Neutrophil (primary cell): ENCODE data around the gene ADCY1.

Experiments
- H3K27ac ChIP-seq: fragments of 200-600 bp; sonication (generic); 2 replicates; pipeline ENCODE4 v1.5.1; 2016; ENCODE audit warnings: mild to moderate bottlenecking, moderate library complexity
- H3K27me3 ChIP-seq: fragments of 200-600 bp; sonication (generic); 2 replicates; pipeline ENCODE4 v1.6.0; 2016; ENCODE audit warnings: mild to moderate bottlenecking
- H3K36me3 ChIP-seq: fragments of 200-600 bp; sonication (generic); 2 replicates; pipeline ENCODE4 v1.5.1; 2017
- H3K4me1 ChIP-seq, 2 experiments: fragments of 200-600 bp in 1 of 2; sonication (generic) in 1 of 2; 1 replicate in 1 of 2; 2 replicates in 1 of 2; pipeline versions ENCODE4 v1.5.1 to v1.6.1; 2013 to 2016; ENCODE audit warnings: low read depth in 1 of 2, low read length in 1 of 2, mild to moderate bottlenecking in 1 of 2, moderate library complexity in 1 of 2; ENCODE audit not compliant: control insufficient read depth in 1 of 2, insufficient read depth in 1 of 2
- H3K4me3 ChIP-seq, 2 experiments: fragments of 200-600 bp in 1 of 2; sonication (generic) in 1 of 2; 1 replicate in 1 of 2; 2 replicates in 1 of 2; pipeline ENCODE4 v1.5.1; 2013 to 2016; ENCODE audit warnings: low read depth in 1 of 2, low read length in 1 of 2, mild to moderate bottlenecking in 1 of 2, moderate library complexity in 1 of 2
- H3K9me3 ChIP-seq: fragments of 200-600 bp; sonication (generic); 2 replicates; pipeline ENCODE4 v1.5.1; 2016
- TF ChIP-seq, protein P1 (sequence below): fragments of 200-600 bp; sonication (generic); IDR thresholded peaks from 2 replicates; pipeline ENCODE4 v1.5.1; 2016; ENCODE audit warnings: antibody characterized with exemption

ADCY1 gene

DNA sequence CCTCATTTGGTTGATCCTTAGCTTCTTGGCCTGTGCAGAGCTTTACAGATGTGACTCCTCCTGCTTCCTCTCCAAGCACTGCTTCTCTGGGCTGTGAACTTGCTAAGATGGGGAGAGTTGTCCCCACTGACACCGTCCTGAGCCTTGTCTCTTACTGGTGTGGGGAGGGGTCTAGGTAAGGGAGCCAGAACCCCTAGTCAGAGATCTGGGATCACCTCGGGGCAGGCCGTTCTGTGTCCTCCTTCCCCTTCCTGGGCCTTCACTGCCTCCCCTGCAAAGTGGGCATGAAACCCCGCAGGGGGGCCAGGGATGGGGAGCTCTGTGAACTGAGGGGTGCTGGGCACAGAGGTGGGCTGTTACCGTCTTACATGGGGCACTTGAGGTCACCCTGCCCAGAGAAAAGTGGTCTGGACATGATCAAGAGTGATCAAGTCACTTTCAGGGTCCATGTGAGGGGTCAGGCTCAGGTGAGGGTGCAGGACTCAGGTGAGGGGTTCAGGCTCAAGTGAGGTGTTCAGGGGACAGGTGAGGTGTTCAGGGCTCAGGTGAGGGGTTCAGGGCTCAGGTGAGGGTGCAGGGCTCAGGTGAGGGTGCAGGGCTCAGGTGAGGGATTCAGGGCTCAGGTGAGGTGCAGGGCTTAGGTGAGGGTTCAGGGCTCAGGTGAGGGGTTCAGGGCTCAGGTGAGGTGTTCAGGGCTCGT is 86.2 kb downstream of the ADCY1 start:
- Histone ChIP-seq H3K36me3 (no peaks in the 10 kb centered on the region), H3K4me3 (no peak overlapping the region), H3K9me3 (no peaks in the 10 kb centered on the region), H3K4me1 (no peaks in the 10 kb centered on the region), H3K27me3 (no peaks in the 10 kb centered on the region), H3K27ac (no peak overlapping the region)
- TF ChIP-seq, protein P1, sequence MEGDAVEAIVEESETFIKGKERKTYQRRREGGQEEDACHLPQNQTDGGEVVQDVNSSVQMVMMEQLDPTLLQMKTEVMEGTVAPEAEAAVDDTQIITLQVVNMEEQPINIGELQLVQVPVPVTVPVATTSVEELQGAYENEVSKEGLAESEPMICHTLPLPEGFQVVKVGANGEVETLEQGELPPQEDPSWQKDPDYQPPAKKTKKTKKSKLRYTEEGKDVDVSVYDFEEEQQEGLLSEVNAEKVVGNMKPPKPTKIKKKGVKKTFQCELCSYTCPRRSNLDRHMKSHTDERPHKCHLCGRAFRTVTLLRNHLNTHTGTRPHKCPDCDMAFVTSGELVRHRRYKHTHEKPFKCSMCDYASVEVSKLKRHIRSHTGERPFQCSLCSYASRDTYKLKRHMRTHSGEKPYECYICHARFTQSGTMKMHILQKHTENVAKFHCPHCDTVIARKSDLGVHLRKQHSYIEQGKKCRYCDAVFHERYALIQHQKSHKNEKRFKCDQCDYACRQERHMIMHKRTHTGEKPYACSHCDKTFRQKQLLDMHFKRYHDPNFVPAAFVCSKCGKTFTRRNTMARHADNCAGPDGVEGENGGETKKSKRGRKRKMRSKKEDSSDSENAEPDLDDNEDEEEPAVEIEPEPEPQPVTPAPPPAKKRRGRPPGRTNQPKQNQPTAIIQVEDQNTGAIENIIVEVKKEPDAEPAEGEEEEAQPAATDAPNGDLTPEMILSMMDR, result no peak

GRCh38 chr7:45660901-45661211 is 86.7 kb downstream of the ADCY1 start:
- Histone ChIP-seq H3K27ac (no peak overlapping the region), H3K4me1 (no peaks in the 10 kb centered on the region), H3K9me3 (no peaks in the 10 kb centered on the region), H3K36me3 (no peaks in the 10 kb centered on the region), H3K27me3 (no peaks in the 10 kb centered on the region), H3K4me3 (no peak overlapping the region)
- TF ChIP-seq, protein P1, result no peak

- Histone ChIP-seq H3K36me3 (no peaks in the 10 kb centered on the region), H3K9me3 (no peaks in the 10 kb centered on the region), H3K4me1 (no peaks in the 10 kb centered on the region), H3K4me3 (no peak overlapping the region), H3K27me3 (no peaks in the 10 kb centered on the region), H3K27ac (no peak overlapping the region)
- TF ChIP-seq, protein P1, result no peak
Observed at GRCh38 chr7:45661302-45661995, 87.3 kb downstream of the ADCY1 start.

DNA sequence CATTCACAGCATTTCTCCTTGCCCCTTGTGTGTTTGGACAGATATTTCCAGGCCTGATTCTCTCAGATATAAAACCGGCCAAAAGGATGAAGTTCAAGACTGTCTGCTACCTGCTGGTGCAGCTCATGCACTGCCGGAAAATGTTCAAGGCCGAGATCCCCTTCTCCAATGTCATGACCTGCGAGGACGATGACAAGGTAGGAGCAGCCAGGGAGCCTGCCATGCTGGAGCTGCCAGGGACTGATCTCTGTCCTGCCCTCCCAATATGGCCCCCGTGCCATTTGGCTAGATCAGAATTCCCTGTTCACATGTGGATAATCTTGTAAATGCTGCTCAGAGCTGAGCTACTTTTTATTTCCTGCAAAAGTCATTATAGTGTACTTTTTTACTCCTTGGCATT is 87.8 kb downstream of the ADCY1 start:
- TF ChIP-seq, protein P1, result no peak
- Histone ChIP-seq H3K9me3 (no peaks in the 10 kb centered on the region), H3K27me3 (no peaks in the 10 kb centered on the region), H3K4me3 (no peak overlapping the region), H3K4me1 (no peaks in the 10 kb centered on the region), H3K36me3 (no peaks in the 10 kb centered on the region), H3K27ac (no peak overlapping the region)

GRCh38 chr7:45662540-45663166 is 88.5 kb downstream of the ADCY1 start:
- H3K27me3 ChIP-seq, result no peaks in the 10 kb centered on the region
- no peak overlapping the region for H3K27ac ChIP-seq
- TF ChIP-seq, protein P1, result no peak
- H3K4me3 ChIP-seq, result no peak overlapping the region
- H3K4me1 ChIP-seq, result no peaks in the 10 kb centered on the region
- no peaks in the 10 kb centered on the region for H3K36me3 ChIP-seq
- no peaks in the 10 kb centered on the region for H3K9me3 ChIP-seq
